ENCODE results near the gene AHI1. TPM values are rescaled to one million over a fixed set of nuclear protein-coding genes. Genes with fewer than 3 reads are reported as not detected.

AHI1 gene
- total and polyA plus RNA-seq, 11 donors = 5.7 to 17.1 (median 10.3) TPM

DNA sequence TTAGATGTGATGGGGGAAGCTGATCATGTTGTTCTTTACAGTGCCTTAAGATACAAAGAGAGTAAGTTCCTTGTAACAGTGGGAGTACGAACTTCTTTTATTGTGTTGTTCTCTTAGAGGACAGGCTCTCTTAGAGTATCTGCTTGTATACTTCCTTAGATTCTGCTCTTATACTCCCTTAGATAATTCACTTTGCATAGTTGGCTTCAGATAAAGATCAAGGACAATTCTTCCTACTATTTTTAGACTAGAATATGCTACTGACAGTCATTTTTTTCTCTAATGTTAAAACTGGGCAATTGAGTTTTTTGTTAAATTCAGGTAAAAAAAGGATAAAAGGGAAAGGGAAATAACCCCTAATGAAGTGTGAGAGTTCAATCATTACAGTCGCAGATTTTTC lies 177.7 kb downstream of the AHI1 start:
- no peaks in the 10 kb centered on the region for H3K27me3 ChIP-seq
- intact Hi-C loops (cut with DNase I) = no loop called here
- ATAC-seq (no peak), DNase-seq (no peak)
- no peaks in the 10 kb centered on the region for H3K4me1 ChIP-seq
- no peak overlapping the region for H3K4me3 ChIP-seq
- H3K27ac ChIP-seq = no peak overlapping the region
- no peaks in the 10 kb centered on the region for H3K9me3 ChIP-seq
- no peak for TF ChIP-seq POLR2A (IDR thresholded peaks at IDR 0.05)
- TF ChIP-seq, protein P1, sequence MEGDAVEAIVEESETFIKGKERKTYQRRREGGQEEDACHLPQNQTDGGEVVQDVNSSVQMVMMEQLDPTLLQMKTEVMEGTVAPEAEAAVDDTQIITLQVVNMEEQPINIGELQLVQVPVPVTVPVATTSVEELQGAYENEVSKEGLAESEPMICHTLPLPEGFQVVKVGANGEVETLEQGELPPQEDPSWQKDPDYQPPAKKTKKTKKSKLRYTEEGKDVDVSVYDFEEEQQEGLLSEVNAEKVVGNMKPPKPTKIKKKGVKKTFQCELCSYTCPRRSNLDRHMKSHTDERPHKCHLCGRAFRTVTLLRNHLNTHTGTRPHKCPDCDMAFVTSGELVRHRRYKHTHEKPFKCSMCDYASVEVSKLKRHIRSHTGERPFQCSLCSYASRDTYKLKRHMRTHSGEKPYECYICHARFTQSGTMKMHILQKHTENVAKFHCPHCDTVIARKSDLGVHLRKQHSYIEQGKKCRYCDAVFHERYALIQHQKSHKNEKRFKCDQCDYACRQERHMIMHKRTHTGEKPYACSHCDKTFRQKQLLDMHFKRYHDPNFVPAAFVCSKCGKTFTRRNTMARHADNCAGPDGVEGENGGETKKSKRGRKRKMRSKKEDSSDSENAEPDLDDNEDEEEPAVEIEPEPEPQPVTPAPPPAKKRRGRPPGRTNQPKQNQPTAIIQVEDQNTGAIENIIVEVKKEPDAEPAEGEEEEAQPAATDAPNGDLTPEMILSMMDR (IDR thresholded peaks at IDR 0.05) = no peak
- peaks cover 0 to 27% (median 3%) of the 10 kb centered on the region in 9 donors for H3K36me3 ChIP-seq
- WGBS, 4 donors = 78 to 84% (median 81%) methylated on average over 2 of the region's 2 CpGs

DNA sequence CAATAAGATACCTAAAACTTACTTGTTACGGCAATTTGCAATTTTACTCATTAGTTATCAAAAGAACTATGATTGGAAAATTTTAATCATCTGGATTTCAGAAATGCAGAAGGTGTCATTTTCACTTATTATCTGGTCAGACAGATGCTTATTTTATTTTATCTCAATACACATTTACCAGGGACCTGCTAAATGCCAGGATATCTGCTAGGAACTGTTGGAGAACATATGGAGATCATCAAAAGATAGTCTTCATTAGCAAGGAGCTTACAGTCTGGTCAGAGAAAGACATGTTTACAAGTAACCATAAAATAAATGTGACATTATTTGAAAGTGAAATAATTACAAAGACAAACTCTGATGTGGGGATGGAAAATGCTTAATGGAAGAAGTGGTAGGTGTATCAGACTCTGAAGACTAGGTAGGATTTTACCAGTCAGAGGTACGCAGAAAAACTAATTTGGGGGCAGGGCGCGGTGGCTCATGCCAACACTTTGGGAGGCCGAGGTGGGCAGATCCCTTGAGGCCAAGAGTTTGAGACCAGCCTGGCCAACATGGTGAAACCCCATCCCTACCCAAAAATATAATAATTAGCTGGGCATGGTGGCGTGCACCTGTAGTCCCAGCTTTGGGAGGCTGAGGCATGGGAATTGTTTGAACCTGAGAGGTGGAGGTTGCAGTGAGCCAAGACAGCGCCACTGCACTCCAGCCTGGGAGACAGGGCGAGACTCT lies 178.6 kb downstream of the AHI1 start:
- no peak overlapping the region for H3K27ac ChIP-seq
- WGBS, 4 donors = 96 to 100% (median 98%) methylated on average over 8 of the region's 8 CpGs
- H3K9me3 ChIP-seq = no peaks in the 10 kb centered on the region
- no peak for ATAC-seq
- TF ChIP-seq, protein P1 (IDR thresholded peaks at IDR 0.05) = no peak
- no peak for TF ChIP-seq POLR2A (IDR thresholded peaks at IDR 0.05)
- DNase-seq = no peak
- no peaks in the 10 kb centered on the region for H3K4me1 ChIP-seq
- intact Hi-C loops (cut with DNase I) = no loop called here
- H3K4me3 ChIP-seq = no peak overlapping the region
- H3K36me3 ChIP-seq = peaks cover 0 to 32% (median 3%) of the 10 kb centered on the region in 9 donors
- no peaks in the 10 kb centered on the region for H3K27me3 ChIP-seq

DNA sequence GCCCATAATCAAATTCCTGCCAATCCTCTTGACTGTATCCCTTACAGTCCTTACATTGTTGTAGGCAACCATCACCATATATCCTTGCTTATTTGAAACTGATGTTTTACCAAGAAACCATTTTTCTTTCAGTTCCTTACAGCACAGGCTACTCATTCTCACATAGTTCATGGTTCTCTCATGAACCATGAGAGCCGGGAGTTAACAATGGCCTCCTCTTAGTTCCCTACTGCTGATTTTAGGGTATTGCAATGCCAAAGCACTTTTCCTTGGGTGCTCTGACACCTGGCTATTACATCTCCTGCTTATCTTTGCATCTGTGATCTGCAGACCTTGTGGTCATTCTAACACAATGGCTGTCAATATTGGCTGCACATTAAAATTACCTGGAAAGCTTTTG lies 183.0 kb downstream of the AHI1 start:
- Histone ChIP-seq H3K9me3 (no peaks in the 10 kb centered on the region), H3K4me3 (no peak overlapping the region), H3K4me1 (peaks cover 0 to 12% (median 0%) of the 10 kb centered on the region in 12 donors), H3K36me3 (peaks cover 0 to 30% (median 3%) of the 10 kb centered on the region in 9 donors), H3K27ac (no peak overlapping the region), H3K27me3 (no peaks in the 10 kb centered on the region)
- DNase-seq (no peak), ATAC-seq (no peak)
- no peak for TF ChIP-seq POLR2A (IDR thresholded peaks at IDR 0.05)
- TF ChIP-seq, protein P1 (IDR thresholded peaks at IDR 0.05) = no peak
- 91 to 93% (median 92%) methylated on average over 1 of the region's 1 CpG for WGBS, 4 donors
- intact Hi-C loops (cut with DNase I) = no loop called here

DNA sequence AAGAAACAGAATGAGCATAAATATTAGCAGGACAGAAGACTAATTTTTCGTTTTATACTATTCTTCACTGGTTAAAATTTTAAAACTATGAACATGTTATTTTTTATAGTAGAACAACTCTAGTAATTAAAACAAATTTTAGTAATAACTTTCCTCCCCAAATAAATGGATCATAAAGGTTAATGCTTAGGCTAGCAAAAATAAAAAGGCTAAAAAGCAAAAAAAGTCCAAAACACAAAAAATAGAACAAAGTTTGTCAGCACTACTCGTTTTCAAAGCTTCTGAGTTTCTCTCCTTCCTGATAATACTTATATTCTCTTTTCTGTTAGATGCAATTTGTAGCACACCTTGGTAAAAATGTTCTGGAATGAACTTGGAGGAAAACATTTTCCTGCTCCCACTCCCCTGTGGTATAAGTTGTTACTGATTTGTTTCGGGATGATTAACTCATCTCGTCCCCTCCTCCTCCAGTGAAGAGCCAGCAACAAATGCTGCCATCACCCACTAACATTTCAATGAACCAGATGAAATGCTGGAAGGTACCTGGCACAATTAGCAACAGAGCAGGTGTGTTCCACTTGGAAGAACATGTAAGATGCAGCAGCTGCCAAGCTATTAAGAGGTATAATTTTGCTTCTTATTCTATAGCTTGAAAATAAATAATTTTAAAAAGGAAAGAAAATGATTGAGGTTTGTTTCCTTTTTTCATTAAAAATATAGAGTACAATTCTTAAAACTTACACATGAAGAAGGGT lies 185.9 kb downstream of the AHI1 start:
- ATAC-seq (no peak), DNase-seq (no peak)
- intact Hi-C loops (cut with DNase I) = no loop called here
- TF ChIP-seq, protein P1 (IDR thresholded peaks at IDR 0.05) = no peak
- no peak for TF ChIP-seq POLR2A (IDR thresholded peaks at IDR 0.05)
- H3K4me3 ChIP-seq = no peak overlapping the region
- 77 to 85% (median 81%) methylated on average over 4 of the region's 4 CpGs for WGBS, 4 donors
- peaks cover 0 to 17% (median 0%) of the 10 kb centered on the region in 9 donors for H3K36me3 ChIP-seq
- no peaks in the 10 kb centered on the region for H3K9me3 ChIP-seq
- H3K4me1 ChIP-seq = peaks cover 0 to 20% (median 0%) of the 10 kb centered on the region in 12 donors
- no peak overlapping the region for H3K27ac ChIP-seq
- H3K27me3 ChIP-seq = no peaks in the 10 kb centered on the region

All from heart left ventricle (tissue), 16 donors.